HG02884 (cell line): ENCODE measurements around the gene S100A12.

Experiments used
- ATAC-seq: cut with Tn5 transposase; IDR thresholded peaks from one replicate; pipeline ENCODE4 v1.9.1; 2021; ENCODE audit warnings: mild to moderate bottlenecking, moderate library complexity; ENCODE audit not compliant: unreplicated experiment

Gene S100A12

GRCh38 chr1:153397051-153397923, 21.9 kb upstream of the S100A12 start:
- no peak for ATAC-seq

- no peak for ATAC-seq
Measured at GRCh38 chr1:153396461-153396860, 21.0 kb upstream of the S100A12 start.

- no peak for ATAC-seq
Measured at GRCh38 chr1:153395776-153396175, 20.4 kb upstream of the S100A12 start.

GRCh38 chr1:153395136-153395685, 19.8 kb upstream of the S100A12 start:
- ATAC-seq, result no peak

- no peak for ATAC-seq
Measured at GRCh38 chr1:153394391-153394790, 19.0 kb upstream of the S100A12 start.

- no peak for ATAC-seq
Measured at GRCh38 chr1:153393926-153394325, 18.5 kb upstream of the S100A12 start.

- no peak for ATAC-seq
Measured at GRCh38 chr1:153392822-153393221, 17.4 kb upstream of the S100A12 start.

- ATAC-seq, result no peak
Measured at GRCh38 chr1:153392258-153392657, 16.8 kb upstream of the S100A12 start.

- no peak for ATAC-seq
Measured at GRCh38 chr1:153390938-153391710, 15.7 kb upstream of the S100A12 start, which contains the start of gene S100A8. Gene S100A8, minus strand, starts transcription at chr1:153391073. Its CDS starts 538 bp downstream, at chr1:153390535.

GRCh38 chr1:153389973-153390879, 14.8 kb upstream of the S100A12 start:
- ATAC-seq, result no peak

- ATAC-seq, result no peak
Measured at GRCh38 chr1:153389401-153389800, 14.0 kb upstream of the S100A12 start.

- ATAC-seq, result no peak
Measured at GRCh38 chr1:153387785-153388184, 12.4 kb upstream of the S100A12 start.

- no peak for ATAC-seq
Measured at GRCh38 chr1:153387001-153387400, 11.6 kb upstream of the S100A12 start.

GRCh38 chr1:153386500-153386901, 11.1 kb upstream of the S100A12 start:
- no peak for ATAC-seq

GRCh38 chr1:153384958-153385580, 9.6 kb upstream of the S100A12 start:
- ATAC-seq, result no peak

GRCh38 chr1:153380711-153381110, 5.3 kb upstream of the S100A12 start:
- ATAC-seq, result no peak

- ATAC-seq, result no peak
Measured at GRCh38 chr1:153379591-153379990, 4.2 kb upstream of the S100A12 start.

- no peak for ATAC-seq
Measured at GRCh38 chr1:153374071-153374470, 1.4 kb downstream of the S100A12 start.

- ATAC-seq, result no peak
Measured at GRCh38 chr1:153372571-153372970, 2.9 kb downstream of the S100A12 start.

- ATAC-seq, result no peak
Measured at GRCh38 chr1:153371231-153371630, 4.2 kb downstream of the S100A12 start.
